Subcutaneous abdominal adipose tissue (tissue), 5 donors: Measurements from ENCODE around the gene GM2A.

Source experiments
- H3K27ac ChIP-seq: one replicate; pipeline ENCODE4 v1.7.0; 2013; ENCODE audit warnings: low read depth, mild to moderate bottlenecking, inconsistent platforms, low read length, moderate library complexity
- H3K27me3 ChIP-seq, 5 donors: one replicate each; pipeline ENCODE4 v1.7.0; 2013; ENCODE audit warnings: low read length in 5 of 5, inconsistent platforms in 1 of 5; ENCODE audit not compliant: control insufficient read depth in 5 of 5, insufficient read depth in 4 of 5
- H3K36me3 ChIP-seq, 5 donors: one replicate each; pipeline ENCODE4 v1.7.0; 2013; ENCODE audit warnings: low read length in 5 of 5; ENCODE audit not compliant: control insufficient read depth in 5 of 5, insufficient read depth in 5 of 5
- H3K4me1 ChIP-seq, 5 donors: one replicate each; pipeline ENCODE4 v1.7.0; 2013; ENCODE audit warnings: low read length in 5 of 5, mild to moderate bottlenecking in 3 of 5, moderate library complexity in 1 of 5; ENCODE audit not compliant: control insufficient read depth in 5 of 5, insufficient read depth in 5 of 5
- H3K4me3 ChIP-seq, 5 donors: one replicate each; pipeline ENCODE4 v1.7.0; 2013; ENCODE audit warnings: low read length in 5 of 5, low read depth in 1 of 5
- H3K9ac ChIP-seq, 5 donors: one replicate each; pipeline ENCODE4 v1.7.0; 2013; ENCODE audit warnings: low read length in 5 of 5, mild to moderate bottlenecking in 4 of 5, moderate library complexity in 3 of 5
- H3K9me3 ChIP-seq, 5 donors: one replicate each; pipeline ENCODE4 v1.7.0; 2013; ENCODE audit warnings: low read length in 5 of 5; ENCODE audit not compliant: control insufficient read depth in 5 of 5
- donor health status: healthy.
- donor health status: healthy.
- donor health status: healthy.
- donor health status: healthy.
- donor health status: healthy.

The GM2A gene

DNA sequence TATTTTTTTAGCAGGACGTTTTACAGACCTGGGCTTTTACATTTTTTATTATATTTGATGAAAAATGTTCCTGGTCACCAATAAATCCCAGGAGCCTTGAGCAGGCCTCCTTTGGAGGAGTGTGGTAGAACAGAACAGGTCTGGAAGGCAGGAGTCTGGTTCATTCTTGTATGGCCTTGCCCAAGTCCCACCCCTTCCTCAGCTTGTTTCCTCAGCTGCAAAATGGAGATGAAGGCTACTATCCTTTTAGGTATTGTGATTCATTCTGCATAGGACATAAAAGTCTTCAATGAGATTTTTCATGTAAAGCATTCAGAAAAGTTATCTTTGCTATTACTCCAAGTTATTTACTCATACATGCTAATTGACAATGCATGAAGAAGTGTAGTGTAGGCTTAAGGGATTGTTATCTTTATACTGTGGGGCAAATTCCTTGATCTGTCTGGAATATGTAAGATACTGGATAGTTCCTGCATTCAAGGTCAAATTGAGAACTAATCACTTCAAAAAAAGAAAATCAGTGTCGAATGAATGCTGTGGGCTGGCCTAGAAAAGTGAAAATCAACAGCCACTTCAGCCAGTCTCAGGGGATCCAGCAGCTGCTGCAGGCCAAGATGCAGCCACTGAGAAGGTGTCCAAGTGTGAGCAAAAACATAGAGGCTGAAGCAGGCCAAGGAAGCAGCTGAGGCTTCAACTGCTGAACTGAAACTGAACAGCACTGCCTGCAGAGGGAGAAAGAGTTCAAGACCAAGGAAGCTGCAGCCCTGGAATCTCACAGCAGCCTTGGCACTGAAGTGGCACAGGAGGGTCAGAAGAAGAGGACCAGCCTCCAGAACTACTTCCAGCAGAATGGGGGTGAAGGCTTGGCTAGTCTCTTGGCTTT is 66.1 kb downstream of the GM2A start:
- Histone ChIP-seq H3K27me3 (no peaks in the 10 kb centered on the region), H3K36me3 (no peaks in the 10 kb centered on the region), H3K9ac (peak overlapping the region in 1 of 5 donors; percentile 41), H3K9me3 (no peaks in the 10 kb centered on the region), H3K4me1 (peaks cover 5 to 16% (median 11%) of the 10 kb centered on the region in 5 donors), H3K4me3 (peak overlapping the region in 1 of 5 donors; percentile 22), H3K27ac (no peak overlapping the region)
